ENCODE results near the gene EXT2.

The EXT2 gene

GRCh38 chr11:44095506-44096359, at the start of gene EXT2:
EXT2 (plus strand) TSS chr11:44095678; CDS start chr11:44107713, 12,035 bp downstream.
- no peaks in the 10 kb centered on the region for H3K36me3 ChIP-seq (ENCODE audit: control insufficient read depth in 1 of 2, insufficient read depth in 2 of 2, low read length in 2 of 2)
- H3K4me1 ChIP-seq (ENCODE audit: control insufficient read depth in 1 of 2, insufficient read depth in 2 of 2, low read length in 2 of 2): peaks cover 0 to 8% of the 10 kb centered on the region in 2 donors
- peak within 1 kb of the TSS; percentile 64 to 92 for H3K4me3 ChIP-seq (ENCODE audit: low read depth in 1 of 2, low read length in 2 of 2)
- no peaks in the 10 kb centered on the region for H3K9me3 ChIP-seq (ENCODE audit: control insufficient read depth in 1 of 2, low read length in 2 of 2)
- no peaks in the 10 kb centered on the region for H3K27me3 ChIP-seq (ENCODE audit: low read depth, low read length)
- no peak within 1 kb of the TSS for H3K27ac ChIP-seq (ENCODE audit: low read length)

- Histone ChIP-seq H3K9me3 (ENCODE audit: control insufficient read depth in 1 of 2, low read length in 2 of 2) (no peaks in the 10 kb centered on the region), H3K27me3 (ENCODE audit: low read depth, low read length) (no peaks in the 10 kb centered on the region), H3K27ac (ENCODE audit: low read length) (no peak overlapping the region), H3K36me3 (ENCODE audit: control insufficient read depth in 1 of 2, insufficient read depth in 2 of 2, low read length in 2 of 2) (no peaks in the 10 kb centered on the region), H3K4me3 (ENCODE audit: low read depth in 1 of 2, low read length in 2 of 2) (no peak overlapping the region), H3K4me1 (ENCODE audit: control insufficient read depth in 1 of 2, insufficient read depth in 2 of 2, low read length in 2 of 2) (no peaks in the 10 kb centered on the region)
Measured at GRCh38 chr11:44046182-44046581, 49.3 kb upstream of the EXT2 start.

GRCh38 chr11:44047298-44047697, 48.2 kb upstream of the EXT2 start:
- H3K27me3 ChIP-seq (ENCODE audit: low read depth, low read length): no peaks in the 10 kb centered on the region
- no peaks in the 10 kb centered on the region for H3K9me3 ChIP-seq (ENCODE audit: control insufficient read depth in 1 of 2, low read length in 2 of 2)
- H3K4me1 ChIP-seq (ENCODE audit: control insufficient read depth in 1 of 2, insufficient read depth in 2 of 2, low read length in 2 of 2): no peaks in the 10 kb centered on the region
- H3K4me3 ChIP-seq (ENCODE audit: low read depth in 1 of 2, low read length in 2 of 2): no peak overlapping the region
- no peak overlapping the region for H3K27ac ChIP-seq (ENCODE audit: low read length)
- no peaks in the 10 kb centered on the region for H3K36me3 ChIP-seq (ENCODE audit: control insufficient read depth in 1 of 2, insufficient read depth in 2 of 2, low read length in 2 of 2)

GRCh38 chr11:44047931-44048431, 47.5 kb upstream of the EXT2 start, which contains the start of gene ACCSL:
ACCSL (plus strand) TSS chr11:44047981; CDS start chr11:44048037, 56 bp downstream.
- Histone ChIP-seq H3K4me3 (ENCODE audit: low read depth in 1 of 2, low read length in 2 of 2) (no peak within 1 kb of the TSS), H3K9me3 (ENCODE audit: control insufficient read depth in 1 of 2, low read length in 2 of 2) (no peaks in the 10 kb centered on the region), H3K27me3 (ENCODE audit: low read depth, low read length) (no peaks in the 10 kb centered on the region)

GRCh38 chr11:44049832-44050231, 45.6 kb upstream of the EXT2 start:
- Histone ChIP-seq H3K4me3 (ENCODE audit: low read depth in 1 of 2, low read length in 2 of 2) (no peak overlapping the region), H3K9me3 (ENCODE audit: control insufficient read depth in 1 of 2, low read length in 2 of 2) (no peaks in the 10 kb centered on the region), H3K27ac (ENCODE audit: low read length) (no peak overlapping the region), H3K4me1 (ENCODE audit: control insufficient read depth in 1 of 2, insufficient read depth in 2 of 2, low read length in 2 of 2) (no peaks in the 10 kb centered on the region), H3K36me3 (ENCODE audit: control insufficient read depth in 1 of 2, insufficient read depth in 2 of 2, low read length in 2 of 2) (no peaks in the 10 kb centered on the region), H3K27me3 (ENCODE audit: low read depth, low read length) (no peaks in the 10 kb centered on the region)

More at GRCh38 chr11:44047931-44048431, 47.5 kb upstream of the EXT2 start, which contains the start of gene ACCSL:
- Histone ChIP-seq H3K27ac (ENCODE audit: low read length) (no peak within 1 kb of the TSS), H3K36me3 (ENCODE audit: control insufficient read depth in 1 of 2, insufficient read depth in 2 of 2, low read length in 2 of 2) (no peaks in the 10 kb centered on the region), H3K4me1 (ENCODE audit: control insufficient read depth in 1 of 2, insufficient read depth in 2 of 2, low read length in 2 of 2) (no peaks in the 10 kb centered on the region)

- H3K4me1 ChIP-seq (ENCODE audit: control insufficient read depth in 1 of 2, insufficient read depth in 2 of 2, low read length in 2 of 2): no peaks in the 10 kb centered on the region
- no peaks in the 10 kb centered on the region for H3K9me3 ChIP-seq (ENCODE audit: control insufficient read depth in 1 of 2, low read length in 2 of 2)
- no peak overlapping the region for H3K4me3 ChIP-seq (ENCODE audit: low read depth in 1 of 2, low read length in 2 of 2)
- H3K27me3 ChIP-seq (ENCODE audit: low read depth, low read length): no peaks in the 10 kb centered on the region
- no peaks in the 10 kb centered on the region for H3K36me3 ChIP-seq (ENCODE audit: control insufficient read depth in 1 of 2, insufficient read depth in 2 of 2, low read length in 2 of 2)
- H3K27ac ChIP-seq (ENCODE audit: low read length): no peak overlapping the region
Measured at GRCh38 chr11:44051171-44051570, 44.3 kb upstream of the EXT2 start.

- no peaks in the 10 kb centered on the region for H3K4me1 ChIP-seq (ENCODE audit: control insufficient read depth in 1 of 2, insufficient read depth in 2 of 2, low read length in 2 of 2)
- H3K27ac ChIP-seq (ENCODE audit: low read length): no peak overlapping the region
- H3K9me3 ChIP-seq (ENCODE audit: control insufficient read depth in 1 of 2, low read length in 2 of 2): no peaks in the 10 kb centered on the region
- H3K36me3 ChIP-seq (ENCODE audit: control insufficient read depth in 1 of 2, insufficient read depth in 2 of 2, low read length in 2 of 2): no peaks in the 10 kb centered on the region
- no peak overlapping the region for H3K4me3 ChIP-seq (ENCODE audit: low read depth in 1 of 2, low read length in 2 of 2)
- no peaks in the 10 kb centered on the region for H3K27me3 ChIP-seq (ENCODE audit: low read depth, low read length)
Measured at GRCh38 chr11:44057340-44057739, 38.1 kb upstream of the EXT2 start.

GRCh38 chr11:44058275-44058674, 37.2 kb upstream of the EXT2 start:
- H3K4me3 ChIP-seq (ENCODE audit: low read depth in 1 of 2, low read length in 2 of 2): no peak overlapping the region
- H3K36me3 ChIP-seq (ENCODE audit: control insufficient read depth in 1 of 2, insufficient read depth in 2 of 2, low read length in 2 of 2): no peaks in the 10 kb centered on the region
- no peaks in the 10 kb centered on the region for H3K9me3 ChIP-seq (ENCODE audit: control insufficient read depth in 1 of 2, low read length in 2 of 2)
- no peaks in the 10 kb centered on the region for H3K27me3 ChIP-seq (ENCODE audit: low read depth, low read length)
- H3K27ac ChIP-seq (ENCODE audit: low read length): no peak overlapping the region
- H3K4me1 ChIP-seq (ENCODE audit: control insufficient read depth in 1 of 2, insufficient read depth in 2 of 2, low read length in 2 of 2): no peaks in the 10 kb centered on the region

GRCh38 chr11:44065161-44065661, 30.3 kb upstream of the EXT2 start:
- Histone ChIP-seq H3K9me3 (ENCODE audit: control insufficient read depth in 1 of 2, low read length in 2 of 2) (no peaks in the 10 kb centered on the region), H3K27ac (ENCODE audit: low read length) (peak overlapping the region; percentile 93), H3K36me3 (ENCODE audit: control insufficient read depth in 1 of 2, insufficient read depth in 2 of 2, low read length in 2 of 2) (peaks cover 0 to 10% of the 10 kb centered on the region in 2 donors), H3K4me1 (ENCODE audit: control insufficient read depth in 1 of 2, insufficient read depth in 2 of 2, low read length in 2 of 2) (peaks cover 0 to 14% of the 10 kb centered on the region in 2 donors), H3K4me3 (ENCODE audit: low read depth in 1 of 2, low read length in 2 of 2) (peak overlapping the region; percentile 83 to 86), H3K27me3 (ENCODE audit: low read depth, low read length) (no peaks in the 10 kb centered on the region)

- Histone ChIP-seq H3K9me3 (ENCODE audit: control insufficient read depth in 1 of 2, low read length in 2 of 2) (no peaks in the 10 kb centered on the region), H3K4me1 (ENCODE audit: control insufficient read depth in 1 of 2, insufficient read depth in 2 of 2, low read length in 2 of 2) (peaks cover 0 to 14% of the 10 kb centered on the region in 2 donors), H3K27ac (ENCODE audit: low read length) (peak within 1 kb of the TSS; percentile 93), H3K36me3 (ENCODE audit: control insufficient read depth in 1 of 2, insufficient read depth in 2 of 2, low read length in 2 of 2) (peaks cover 3 to 10% of the 10 kb centered on the region in 2 donors), H3K27me3 (ENCODE audit: low read depth, low read length) (no peaks in the 10 kb centered on the region), H3K4me3 (ENCODE audit: low read depth in 1 of 2, low read length in 2 of 2) (peak within 1 kb of the TSS; percentile 83 to 86)
Measured at GRCh38 chr11:44065841-44066731, 29.4 kb upstream of the EXT2 start, which contains the start of gene ACCS. ACCS (plus strand) TSS chr11:44066270; CDS start chr11:44067628, 1,358 bp downstream.

- peaks cover 0 to 14% of the 10 kb centered on the region in 2 donors for H3K4me1 ChIP-seq (ENCODE audit: control insufficient read depth in 1 of 2, insufficient read depth in 2 of 2, low read length in 2 of 2)
- H3K27ac ChIP-seq (ENCODE audit: low read length): peak overlapping the region; percentile 93
- H3K9me3 ChIP-seq (ENCODE audit: control insufficient read depth in 1 of 2, low read length in 2 of 2): no peaks in the 10 kb centered on the region
- peak overlapping the region; percentile 83 to 86 for H3K4me3 ChIP-seq (ENCODE audit: low read depth in 1 of 2, low read length in 2 of 2)
- H3K27me3 ChIP-seq (ENCODE audit: low read depth, low read length): no peaks in the 10 kb centered on the region
- peaks cover 3 to 10% of the 10 kb centered on the region in 2 donors for H3K36me3 ChIP-seq (ENCODE audit: control insufficient read depth in 1 of 2, insufficient read depth in 2 of 2, low read length in 2 of 2)
Measured at GRCh38 chr11:44066732-44067141, 28.7 kb upstream of the EXT2 start.

Measured in muscle layer of duodenum (tissue), 2 donors.